HG03439 (cell line): Measurements from ENCODE around the gene MINK1.

Source experiments
- ATAC-seq: cut with Tn5 transposase; IDR thresholded peaks from one replicate; pipeline ENCODE4 v1.9.1; 2021; ENCODE audit warnings: mild to moderate bottlenecking, moderate library complexity; ENCODE audit not compliant: unreplicated experiment

Gene MINK1

DNA sequence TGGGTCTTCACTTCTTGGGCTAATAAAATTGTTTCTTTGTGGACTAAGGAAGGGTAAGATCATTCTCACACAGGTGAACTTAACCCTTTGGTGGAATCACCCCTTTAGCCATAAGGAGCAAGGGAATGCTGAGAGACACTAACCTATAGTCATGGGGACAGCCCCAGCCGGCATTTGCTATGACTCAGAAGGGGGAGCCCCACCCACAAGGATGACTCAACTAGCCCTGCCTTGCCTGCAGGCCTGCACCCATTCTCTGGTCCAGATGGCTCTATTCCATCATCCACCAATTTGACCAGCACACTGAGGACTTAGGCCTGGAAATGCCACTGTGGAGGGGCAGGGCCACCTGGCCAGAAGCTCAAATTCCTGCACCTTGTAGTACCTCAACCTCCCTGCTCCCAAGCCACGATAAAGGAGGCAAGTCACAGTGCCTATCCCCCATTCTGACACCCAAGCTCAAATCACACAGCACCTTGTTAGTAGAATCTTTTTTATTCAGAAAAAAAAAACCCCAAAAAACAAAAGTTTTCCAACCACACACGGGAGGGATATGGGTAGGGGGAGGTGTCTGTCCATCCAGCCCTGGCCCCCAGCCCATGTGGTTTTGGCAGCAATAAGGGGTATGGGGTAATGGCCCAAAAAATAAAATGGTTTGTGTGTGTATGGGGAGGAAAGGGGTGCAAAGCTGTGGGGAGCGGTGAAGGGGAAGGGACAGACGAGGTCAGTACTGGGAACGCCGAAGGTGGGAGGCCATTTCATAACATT is 112.2 kb downstream of the MINK1 start:
- peak; percentile 17 for ATAC-seq

DNA sequence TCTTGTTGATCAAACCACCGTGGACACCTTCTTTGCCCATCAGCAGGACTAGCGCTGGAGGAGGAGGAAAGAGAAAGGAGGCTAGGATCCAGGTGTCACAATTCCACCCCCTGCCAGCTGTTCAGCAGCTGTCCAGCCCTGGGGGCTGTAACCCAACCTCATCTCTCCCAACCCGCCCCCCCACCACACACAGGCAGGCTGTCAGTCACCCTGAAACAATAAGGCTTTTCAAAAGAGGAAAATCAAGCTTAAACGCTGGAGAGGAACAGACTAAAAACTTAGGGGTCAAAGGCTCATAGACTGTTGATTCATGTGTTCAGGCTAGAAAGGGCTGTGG is 112.8 kb downstream of the MINK1 start:
- no peak for ATAC-seq

DNA sequence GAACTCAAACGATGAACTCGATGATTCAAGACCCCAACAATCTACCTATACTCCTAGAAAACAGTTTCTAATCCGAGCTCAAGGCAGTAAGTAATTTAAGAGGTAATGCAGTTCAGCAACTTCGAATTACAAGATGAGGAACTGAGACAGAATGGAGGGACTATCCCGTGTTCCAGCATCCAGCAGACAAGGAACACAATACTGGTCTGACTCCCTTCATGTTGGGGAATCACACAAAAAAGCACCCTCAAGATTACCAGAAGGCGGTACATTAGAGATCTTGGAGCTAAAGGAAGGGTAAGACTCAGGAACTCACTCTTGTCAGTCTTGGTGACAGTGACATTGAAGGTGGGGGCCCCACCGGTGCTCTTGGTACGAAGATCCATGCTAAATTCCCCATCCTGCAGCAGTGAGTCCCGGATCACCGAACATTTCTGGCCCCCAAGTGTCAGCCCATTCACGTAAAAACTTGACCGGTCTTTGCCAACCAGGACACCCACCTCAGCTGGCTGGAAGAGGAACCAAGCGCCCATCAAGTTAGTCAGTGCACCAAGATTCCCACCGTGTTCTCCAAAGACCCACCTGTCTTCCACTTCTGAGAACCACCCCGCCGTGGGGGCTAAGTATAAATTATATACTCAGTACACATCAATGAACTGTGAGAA is 113.3 kb downstream of the MINK1 start:
- no peak for ATAC-seq

DNA sequence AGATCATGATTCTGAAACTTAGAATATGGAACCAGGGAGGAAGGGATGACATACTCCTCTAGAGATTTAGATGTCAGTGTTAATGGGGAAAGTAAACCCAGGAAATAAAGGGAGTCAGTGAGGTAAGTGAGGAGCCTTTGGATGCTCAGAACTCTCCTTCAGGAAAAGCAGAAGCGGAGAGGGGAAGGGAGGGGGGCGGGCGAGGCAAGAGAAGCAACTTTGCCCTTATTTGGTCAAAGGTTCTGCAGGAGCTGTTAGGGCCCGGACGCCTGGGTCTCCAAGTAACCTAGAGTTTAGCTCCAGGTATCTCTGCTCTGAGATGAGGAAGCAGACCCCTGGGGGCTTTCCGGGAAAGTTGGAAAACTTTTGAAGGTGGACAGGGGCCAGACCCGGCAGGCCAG is 113.9 kb downstream of the MINK1 start:
- ATAC-seq, result no peak
